Iris pigment epithelial cell (primary cell): ENCODE measurements around the gene ARID1B.

Source experiments
- DNase-seq: peaks from one replicate; pipeline ENCODE4 v3.0.0-alpha.2; 2011; ENCODE audit warnings: low read depth

ARID1B gene

DNA sequence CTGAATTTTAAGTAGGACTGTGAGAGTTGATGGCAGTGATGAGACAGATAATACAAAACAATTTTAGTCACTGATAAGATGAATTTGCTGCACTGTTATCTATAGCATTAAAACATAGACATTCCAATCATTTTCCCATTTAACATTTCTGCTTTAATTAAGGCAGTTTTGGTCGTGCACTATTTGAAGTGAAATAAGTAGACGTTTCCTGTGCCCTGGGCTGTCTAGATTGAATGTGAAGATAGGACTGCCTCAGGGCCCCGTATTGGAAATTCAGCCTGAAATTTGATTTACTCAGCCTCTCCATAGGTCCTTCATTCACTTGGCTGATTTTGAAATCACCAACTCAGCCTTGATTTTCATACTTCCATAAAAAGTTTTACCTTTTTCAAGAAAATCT lies 48.3 kb downstream of the ARID1B start:
- no peak for DNase-seq

GRCh38 chr6:156826290-156826955 lies 49.2 kb downstream of the ARID1B start:
- DNase-seq = no peak

DNA sequence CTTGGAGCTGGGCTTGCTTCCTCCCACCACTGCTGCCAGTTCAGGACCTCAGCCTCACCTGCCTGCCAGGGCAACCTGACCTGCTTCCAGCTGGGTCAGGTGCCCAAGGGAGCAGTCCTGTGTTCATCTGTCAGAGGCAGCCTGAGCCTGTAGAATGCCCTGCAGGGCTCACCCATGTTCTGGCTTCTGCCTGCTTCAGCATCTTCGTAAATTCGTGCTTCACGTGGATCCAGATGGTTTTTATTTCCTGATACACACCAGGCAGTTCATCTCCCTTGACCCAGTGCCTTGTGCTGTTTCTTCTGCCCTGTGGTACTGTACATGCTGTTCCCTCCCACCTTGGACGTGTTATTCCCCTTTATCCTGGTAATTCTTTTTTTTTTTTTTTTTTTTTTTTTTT lies 50.2 kb downstream of the ARID1B start:
- DNase-seq = no peak

DNA sequence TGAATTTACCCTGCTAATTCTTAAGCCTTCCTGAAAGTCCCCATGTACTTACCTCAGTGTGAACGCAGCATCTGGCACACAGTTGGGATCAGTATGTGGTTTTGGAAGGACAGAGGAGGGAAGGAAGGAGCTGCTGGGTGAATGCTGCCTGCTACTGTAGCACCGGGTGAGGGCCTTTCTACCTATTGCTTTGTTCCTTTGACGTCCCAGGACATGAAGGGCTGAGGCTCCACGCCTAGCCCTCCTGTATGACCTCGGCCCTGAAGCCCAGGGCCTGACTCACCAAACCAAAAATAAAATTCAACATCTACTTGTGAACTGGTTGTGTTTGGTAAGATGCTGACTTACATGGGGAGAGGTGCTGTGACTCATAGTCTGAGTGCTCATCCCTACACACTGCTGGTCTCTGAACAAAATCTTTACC lies 51.1 kb downstream of the ARID1B start:
- peak; percentile 94 for DNase-seq

- no peak for DNase-seq
Measured at GRCh38 chr6:156830126-156830525, 52.9 kb downstream of the ARID1B start.

- DNase-seq = peak; percentile 65
Measured at GRCh38 chr6:156832231-156832647, 55.1 kb downstream of the ARID1B start.

- no peak for DNase-seq
Measured at GRCh38 chr6:156832669-156833068, 55.5 kb downstream of the ARID1B start.

GRCh38 chr6:156833755-156834154 lies 56.6 kb downstream of the ARID1B start:
- no peak for DNase-seq

GRCh38 chr6:156839129-156839528 lies 62.0 kb downstream of the ARID1B start:
- DNase-seq = no peak

DNA sequence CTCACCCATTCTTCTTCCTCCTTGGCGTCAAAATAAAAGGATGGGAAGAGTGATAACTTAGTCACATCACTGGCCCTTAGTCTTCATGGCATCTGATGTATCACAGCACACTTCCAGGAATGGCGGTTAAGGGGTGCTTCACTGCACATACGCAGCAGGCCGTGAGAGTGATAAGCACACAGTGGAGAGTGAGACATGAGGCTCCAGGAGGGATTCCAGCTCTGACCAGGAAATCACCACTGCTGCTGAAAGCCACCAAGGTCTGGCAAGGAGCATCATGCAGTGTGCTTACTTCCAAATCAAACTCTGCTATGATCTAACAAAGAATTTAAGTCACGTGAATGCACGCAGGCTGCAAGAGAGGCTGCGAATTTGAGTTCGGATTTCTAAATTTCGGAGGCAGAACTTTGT lies 62.4 kb downstream of the ARID1B start:
- DNase-seq = peak; percentile 54

DNA sequence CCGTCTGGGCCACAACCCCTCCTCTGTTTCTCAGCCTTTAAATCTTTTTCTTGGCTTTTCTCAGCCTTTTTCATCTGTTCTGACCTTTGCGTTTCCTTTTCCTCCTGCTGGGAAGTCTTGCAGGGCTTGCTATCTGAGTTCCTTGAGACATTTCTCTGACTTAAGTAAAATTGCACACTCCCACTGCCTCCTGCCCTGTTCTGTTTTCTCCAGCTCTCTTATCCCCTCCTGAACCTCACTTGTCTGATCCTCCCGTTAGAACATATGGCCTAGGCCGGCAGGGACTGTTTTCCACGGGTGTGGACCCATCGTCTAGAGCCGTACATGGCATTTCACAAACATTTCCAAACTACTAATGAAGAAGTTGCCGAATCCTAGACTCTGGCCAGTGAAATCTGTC lies 63.0 kb downstream of the ARID1B start:
- DNase-seq = no peak

- DNase-seq = no peak
Measured at GRCh38 chr6:156840606-156841005, 63.4 kb downstream of the ARID1B start.

DNA sequence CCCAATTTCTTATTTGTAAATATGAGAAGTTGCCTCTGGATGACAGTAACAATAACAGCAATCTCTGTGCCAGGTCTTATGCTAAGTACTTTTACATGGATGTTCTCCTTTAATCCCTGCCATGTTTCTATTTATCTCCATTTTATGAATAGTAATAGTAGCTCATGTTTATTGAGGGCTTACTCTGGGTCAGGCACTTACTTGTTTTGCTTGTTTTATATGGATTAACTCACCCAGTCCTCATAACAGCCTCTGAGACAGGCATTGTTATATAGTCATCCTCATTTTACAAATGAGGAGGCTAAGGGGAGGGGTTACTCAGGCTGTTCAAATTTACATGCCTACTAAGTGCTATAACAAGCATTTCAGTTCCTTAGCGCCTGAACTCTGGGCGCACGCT lies 64.3 kb downstream of the ARID1B start:
- DNase-seq = no peak

DNA sequence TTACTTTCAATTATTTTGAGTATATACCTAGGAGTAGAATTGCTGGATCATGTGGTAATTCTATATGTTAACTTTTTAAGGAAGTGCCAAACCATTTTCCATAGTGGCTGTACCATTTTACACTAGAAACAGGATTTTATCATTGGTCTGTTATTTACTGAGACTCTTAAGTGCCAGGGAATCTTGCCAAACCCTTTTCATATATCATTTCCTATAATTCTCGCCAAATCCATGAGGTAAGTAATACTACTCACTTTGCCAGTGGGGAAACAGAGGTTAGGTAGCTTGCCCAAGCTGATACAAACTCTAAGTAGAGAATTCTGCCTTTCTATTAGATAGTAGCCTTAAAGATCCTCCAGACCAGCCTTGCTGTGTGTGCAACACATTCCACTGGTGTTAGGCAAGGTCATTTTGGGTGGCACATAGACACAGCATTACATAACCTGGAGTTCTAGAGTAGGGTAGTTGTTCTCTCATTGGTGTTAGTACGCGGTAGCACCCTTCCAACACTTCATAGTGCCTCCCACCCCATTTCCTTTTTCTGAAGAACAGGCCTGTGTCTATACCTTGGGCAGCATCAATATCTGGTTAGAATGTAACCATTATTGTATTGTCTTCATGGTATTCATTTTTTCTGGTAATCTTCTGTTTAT lies 65.5 kb downstream of the ARID1B start:
- DNase-seq = no peak

- DNase-seq = no peak
Measured at GRCh38 chr6:156844089-156844488, 66.9 kb downstream of the ARID1B start.

DNA sequence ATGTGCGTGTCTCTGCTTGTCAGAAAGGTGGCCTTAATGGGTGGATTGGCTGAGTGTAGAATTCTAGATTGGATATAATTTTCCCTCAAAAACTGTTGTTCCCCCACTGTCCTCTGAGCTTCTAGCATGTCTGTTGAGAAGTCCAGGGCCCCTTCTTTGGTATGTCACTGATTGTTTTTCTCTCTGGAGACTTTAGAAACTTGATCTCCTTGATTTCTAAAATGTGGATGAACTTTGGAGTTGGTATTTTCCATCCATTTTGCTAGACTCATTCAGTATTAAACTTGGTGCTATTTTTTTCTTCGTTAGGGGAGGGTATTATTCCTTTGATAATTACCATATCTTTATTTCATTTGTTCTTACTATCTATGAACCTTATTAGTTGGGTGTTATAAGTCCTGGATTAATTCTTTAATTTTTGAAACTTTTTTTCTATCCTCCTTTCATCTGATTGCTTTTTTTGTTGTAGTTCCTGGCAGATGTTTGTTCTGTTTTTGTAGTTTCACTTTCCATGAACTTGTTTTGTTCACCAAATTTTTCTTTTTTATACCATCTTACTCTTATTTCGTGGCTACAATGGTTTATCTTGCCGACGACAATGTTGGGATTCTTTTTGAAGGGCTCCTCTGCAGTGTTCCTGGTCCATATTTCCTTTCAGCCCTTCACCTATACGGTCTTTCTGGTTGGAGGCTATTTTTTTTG lies 68.4 kb downstream of the ARID1B start:
- no peak for DNase-seq

DNA sequence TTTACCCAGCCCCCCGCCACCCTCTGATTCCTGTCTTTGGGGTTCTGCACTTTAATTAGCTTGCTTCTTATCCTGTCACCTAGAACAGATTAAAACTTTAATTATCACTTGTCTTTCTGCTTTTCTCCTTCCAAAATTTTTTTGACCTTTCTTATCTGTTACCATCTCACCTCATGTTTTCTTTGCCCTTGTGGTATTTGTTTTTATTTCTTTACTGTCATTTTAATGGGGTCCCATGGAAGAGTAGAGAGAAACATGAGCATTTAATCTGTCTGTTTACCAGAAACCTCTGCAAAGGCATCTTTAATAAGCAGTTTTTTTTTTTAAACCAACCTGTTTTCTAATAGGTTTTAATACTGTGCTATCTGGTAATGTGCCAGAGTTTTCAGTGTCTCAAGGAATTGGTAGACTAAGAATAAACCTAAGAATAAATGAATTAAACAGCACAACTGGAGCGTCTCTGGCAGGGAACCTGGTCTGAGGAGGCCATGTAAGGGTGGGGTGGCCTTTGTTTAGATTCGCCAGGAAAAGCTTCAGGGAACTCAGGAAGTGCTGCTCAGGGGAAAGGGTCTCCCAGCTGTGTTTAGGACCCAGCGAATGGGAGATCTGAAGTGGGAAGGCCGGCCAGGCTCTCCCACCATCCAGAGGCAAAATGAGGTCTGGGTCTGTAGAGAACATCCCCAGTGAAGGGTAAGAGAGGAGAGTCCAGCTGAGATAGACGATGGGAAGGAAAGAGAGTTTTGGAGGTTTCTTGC lies 69.8 kb downstream of the ARID1B start:
- no peak for DNase-seq

DNA sequence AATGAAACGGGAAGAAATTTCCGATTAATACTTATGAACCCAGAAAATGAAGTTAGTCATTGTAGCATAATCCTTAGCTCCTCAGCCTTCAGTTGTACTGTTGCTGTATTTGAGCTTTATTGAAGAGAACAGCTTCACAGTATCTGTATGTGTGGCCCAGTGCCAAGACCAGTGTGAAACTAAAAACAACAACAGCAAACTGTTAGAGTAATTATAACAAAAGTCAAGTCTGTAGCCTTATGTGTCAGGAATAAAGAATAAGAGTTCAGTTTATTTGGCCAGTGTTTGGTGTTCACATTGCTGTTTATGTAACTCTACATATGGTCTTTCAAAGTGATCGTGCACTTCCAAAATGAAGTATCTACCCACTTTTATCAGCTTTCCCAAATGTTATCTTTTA lies 70.9 kb downstream of the ARID1B start:
- DNase-seq = no peak

- DNase-seq = no peak
Measured at GRCh38 chr6:156848533-156848932, 71.4 kb downstream of the ARID1B start.

DNA sequence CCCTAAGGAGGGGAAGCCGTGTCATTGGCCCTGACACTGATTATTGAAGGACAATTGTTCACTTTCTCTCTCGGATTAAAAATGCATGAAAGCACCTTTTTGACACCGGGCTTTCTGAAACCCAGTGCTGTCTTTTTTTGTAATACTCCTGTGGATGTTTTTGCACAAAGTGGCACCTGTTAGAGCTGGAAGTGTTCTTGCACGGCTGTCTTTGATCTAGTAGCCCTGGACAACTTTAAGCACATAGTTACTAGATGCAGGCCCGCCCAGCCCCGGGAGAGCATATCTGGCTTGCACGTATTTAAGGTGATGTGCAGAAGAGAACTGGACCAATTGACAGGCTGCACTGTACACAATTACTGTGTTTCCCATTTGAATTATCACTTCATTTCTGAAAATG lies 72.6 kb downstream of the ARID1B start:
- no peak for DNase-seq

GRCh38 chr6:156850353-156850752 lies 73.2 kb downstream of the ARID1B start:
- no peak for DNase-seq

DNA sequence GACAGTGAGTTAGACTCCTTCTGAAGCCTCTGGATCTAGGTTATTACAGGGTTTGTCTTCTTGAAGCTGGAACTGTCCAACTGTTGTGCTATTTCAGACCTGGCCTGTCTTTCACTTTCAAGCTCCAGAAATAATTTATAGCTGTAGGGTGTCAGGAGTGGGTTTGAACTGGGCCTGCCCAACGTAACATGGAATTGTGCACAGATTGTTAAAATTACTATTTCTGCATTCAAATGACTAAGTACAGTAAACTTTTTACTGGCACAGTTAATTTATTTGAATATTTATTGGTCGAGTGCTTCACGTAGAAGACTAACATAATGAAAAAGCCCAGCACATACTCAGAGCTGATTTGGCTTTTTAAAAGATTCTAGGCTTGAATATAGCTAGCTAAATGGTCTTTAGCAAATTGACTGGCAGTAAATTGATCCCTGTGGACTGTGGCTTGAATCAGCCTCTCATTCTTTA lies 74.3 kb downstream of the ARID1B start:
- DNase-seq = no peak
